HG03342 (cell line): Measurements from ENCODE around the gene CYS1.
"Not testable (repeated sequence)": the region's sequence is repeated elsewhere in the genome, so short reads cannot be mapped to it uniquely, and the experiment has no call there.

Experiments
- ATAC-seq: cut with Tn5 transposase; IDR thresholded peaks from one replicate; pipeline ENCODE4 v1.9.1; 2021; ENCODE audit warnings: mild to moderate bottlenecking, moderate library complexity; ENCODE audit not compliant: unreplicated experiment

The CYS1 gene

GRCh38 chr2:10094271-10094814 is 14.1 kb upstream of the CYS1 start:
- ATAC-seq = no peak

GRCh38 chr2:10091889-10092244 is 11.7 kb upstream of the CYS1 start:
- ATAC-seq = not testable (repeated sequence)

DNA sequence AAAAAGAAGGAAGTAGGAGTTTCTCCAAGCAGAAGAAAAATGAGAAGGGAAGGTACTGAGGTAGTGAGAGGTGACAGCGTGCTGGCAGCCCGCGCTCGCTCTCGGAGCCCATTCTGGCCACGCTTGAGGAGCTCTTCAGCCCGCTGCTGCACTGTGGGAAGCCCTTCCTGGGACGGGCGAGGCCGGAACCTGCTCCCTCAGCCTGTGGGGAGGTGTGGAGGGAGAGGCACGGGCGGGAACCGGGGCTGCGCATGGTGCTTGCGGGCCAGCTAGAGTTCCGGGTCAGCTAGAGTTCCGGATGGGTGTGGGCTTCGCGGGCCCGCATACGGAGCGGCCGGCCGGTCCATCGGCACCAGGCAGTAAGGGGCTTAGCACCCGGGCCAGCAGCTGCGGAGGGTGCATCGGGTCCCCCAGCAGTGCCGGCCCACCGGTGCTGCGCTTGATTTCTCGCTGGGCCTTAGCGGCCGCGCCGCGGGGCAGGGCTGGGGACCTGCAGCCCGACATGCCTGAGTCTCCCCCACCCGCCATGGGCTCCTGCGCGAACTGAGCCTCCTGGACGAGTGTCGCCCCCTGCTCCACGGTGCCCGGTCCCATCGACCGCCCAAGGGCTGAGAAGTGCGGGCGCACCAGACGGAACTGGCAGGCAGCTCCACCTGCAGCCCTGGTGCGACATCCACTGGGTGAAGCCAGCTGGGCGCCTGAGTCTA is 11.1 kb upstream of the CYS1 start:
- ATAC-seq = peak; percentile 41

- ATAC-seq = peak; percentile 40
Measured at GRCh38 chr2:10089565-10090190, 9.5 kb upstream of the CYS1 start.

DNA sequence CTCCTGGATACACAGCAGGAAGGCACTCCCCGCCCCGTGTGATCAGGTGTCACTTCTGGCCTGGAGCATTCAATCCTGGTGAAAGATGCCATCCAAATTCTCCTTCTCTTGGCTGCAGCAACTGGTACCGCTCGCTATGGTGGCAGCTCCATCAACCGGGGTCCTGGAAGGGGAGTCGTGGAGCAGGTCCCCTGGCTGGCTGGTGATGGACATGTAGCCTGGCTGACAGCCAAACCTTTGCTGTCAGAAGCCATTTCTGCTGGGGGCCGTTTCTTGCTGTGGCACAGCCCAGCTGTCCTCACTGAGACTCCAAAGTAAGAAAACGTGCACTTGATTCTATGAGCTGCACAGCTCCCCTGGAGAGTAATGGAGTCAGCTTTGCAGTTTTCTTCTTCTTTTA is 7.1 kb upstream of the CYS1 start:
- no peak for ATAC-seq

DNA sequence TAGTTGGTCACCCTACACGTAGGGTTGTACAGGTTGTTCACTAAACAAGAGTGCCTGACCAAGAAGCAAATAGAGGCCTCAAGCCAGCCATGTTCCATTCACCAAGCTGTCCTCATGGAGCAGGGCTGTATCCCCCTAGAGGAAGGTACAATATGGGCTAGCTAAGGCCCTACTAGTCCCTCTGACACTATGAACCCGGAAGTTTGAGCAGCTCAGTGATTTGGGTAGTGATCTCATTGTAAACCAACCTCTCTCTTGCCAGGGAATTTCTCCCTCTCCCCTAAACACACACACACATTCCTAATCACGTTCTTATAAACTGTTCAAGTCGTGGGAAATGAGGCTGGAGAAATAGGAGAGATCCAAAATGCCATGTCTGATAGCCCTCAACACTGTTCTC is 6.7 kb upstream of the CYS1 start:
- ATAC-seq = no peak

- ATAC-seq = no peak
Measured at GRCh38 chr2:10085668-10086059, 5.5 kb upstream of the CYS1 start.

- ATAC-seq = no peak
Measured at GRCh38 chr2:10085043-10085667, 4.9 kb upstream of the CYS1 start.

- no peak for ATAC-seq
Measured at GRCh38 chr2:10084223-10084865, 4.1 kb upstream of the CYS1 start.

DNA sequence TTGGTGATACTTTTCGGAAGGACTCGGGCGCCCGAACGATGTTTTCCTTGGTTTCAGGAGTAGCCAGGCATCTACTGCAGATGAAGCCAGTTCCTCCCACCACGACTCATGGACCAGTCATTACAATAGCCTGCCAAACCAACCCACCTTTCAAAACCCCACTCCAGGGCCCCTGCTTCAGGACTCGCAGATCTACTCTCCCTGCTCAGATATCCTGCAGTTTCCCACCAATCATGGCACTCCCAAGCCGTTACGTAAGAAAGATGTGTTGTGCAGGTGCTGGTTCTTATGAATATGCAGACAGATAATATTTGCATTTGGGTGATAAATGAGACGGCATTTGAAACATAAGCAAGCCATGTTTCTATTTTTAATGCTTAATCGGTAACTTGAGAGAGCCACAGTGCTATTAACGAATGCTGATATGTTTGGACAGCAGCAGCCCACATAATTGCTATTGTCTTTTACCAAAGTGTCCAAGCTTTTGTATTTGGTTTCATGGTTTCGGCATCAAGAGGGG is 3.5 kb upstream of the CYS1 start:
- ATAC-seq = peak; percentile 33

- no peak for ATAC-seq
Measured at GRCh38 chr2:10083046-10083445, 2.8 kb upstream of the CYS1 start.

GRCh38 chr2:10080536-10081304 is 509 bp upstream of the CYS1 start:
- no peak for ATAC-seq

DNA sequence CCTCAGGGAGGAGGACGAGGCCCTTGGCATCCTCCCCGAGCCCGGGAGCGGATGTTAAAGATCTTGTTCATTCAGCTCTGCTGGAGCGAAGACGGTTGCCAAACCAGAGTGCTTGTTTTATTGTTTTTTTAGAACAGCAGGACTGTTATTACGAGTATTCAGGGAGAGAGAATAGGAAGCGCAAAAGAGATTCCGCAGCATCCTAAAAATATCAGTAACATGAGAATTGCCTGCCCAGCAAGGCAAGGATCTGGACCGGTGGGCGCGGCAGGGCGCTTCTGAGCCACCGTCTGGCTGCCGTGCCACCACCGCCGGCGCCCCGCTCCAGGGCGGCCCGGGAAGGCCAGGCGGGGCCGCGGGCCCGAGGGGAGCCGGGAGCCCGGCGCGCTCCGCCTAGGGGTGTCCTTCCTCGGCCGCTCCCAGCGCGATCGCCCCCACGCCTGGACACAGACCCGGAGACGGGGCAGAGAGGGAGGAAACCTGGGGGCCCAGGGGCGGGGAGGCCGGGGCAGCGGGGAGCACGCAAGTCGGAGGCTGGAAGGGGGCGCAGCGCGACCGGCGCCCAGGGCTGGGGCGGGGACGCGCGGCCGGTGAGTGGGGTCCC is 843 bp downstream of the CYS1 start:
- no peak for ATAC-seq

DNA sequence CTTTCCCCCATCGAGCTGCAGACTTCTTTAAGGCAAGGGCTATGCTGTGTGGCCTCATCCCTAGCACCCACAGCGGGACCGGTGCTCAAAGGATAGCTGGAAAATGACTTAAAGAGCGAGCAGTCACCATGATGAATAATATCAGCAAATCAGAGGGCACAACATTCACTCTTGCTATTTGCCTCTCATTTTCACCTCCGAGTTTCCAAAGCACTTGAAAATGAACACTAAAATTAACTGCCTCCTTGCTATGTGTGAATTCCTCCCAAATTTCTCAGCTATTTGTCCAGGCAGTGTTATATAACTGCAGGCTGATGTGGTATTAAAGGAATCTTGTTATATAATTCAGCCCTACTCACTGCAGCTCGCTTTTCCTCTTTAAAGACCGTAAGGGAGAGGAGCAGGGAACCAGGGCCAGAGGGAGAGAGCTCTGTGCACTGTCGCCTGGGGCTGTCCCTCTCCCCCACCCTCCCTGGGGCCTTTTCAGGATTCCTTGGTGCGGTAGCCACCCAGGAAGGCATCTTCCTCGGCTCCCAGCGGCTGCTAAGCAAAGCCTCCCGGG is 1.4 kb downstream of the CYS1 start:
- ATAC-seq = no peak

DNA sequence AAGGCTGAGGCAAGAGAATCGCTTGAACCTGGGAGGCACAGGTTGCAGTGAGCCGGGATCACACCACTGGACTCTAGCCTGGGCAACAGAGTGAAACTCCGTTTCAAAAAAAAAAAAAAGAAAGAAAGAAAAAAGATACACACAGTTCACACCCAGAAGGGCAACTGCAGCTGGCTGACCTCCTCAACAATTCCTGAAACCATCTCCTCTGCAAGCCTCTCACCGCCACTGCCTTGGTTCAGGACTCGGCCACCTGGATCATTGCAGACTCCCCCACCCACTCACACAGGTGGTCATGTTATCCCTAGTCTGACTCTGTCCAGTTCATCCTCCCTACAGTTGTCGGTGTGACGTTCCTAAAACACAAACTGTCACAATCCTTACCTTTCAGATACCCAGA is 2.2 kb downstream of the CYS1 start:
- ATAC-seq = no peak

DNA sequence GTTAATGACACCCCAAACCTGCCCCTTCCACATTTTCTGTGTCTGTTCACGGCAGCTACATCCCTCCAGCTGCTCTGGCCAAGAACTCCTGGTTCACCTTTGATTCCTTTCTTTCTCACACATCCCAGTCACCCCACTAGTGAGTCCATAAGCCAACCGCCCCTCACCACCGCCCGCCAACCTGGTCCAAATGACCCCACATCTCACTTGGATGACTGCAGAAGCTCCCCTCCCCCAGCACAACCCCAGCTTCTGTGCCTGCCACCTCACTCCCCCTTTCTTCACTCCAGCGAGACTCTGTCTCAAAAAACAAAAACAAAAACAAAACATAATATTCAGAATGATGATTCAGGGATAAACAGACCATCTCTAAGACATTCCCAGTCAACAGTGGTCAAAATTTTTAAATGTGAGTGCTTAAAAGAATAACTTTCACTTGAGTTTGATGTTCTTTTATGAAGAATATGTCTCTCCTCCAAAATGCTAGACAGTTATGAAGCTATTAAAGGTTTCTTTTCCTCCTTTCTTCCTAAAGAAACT is 3.2 kb downstream of the CYS1 start:
- ATAC-seq = no peak

DNA sequence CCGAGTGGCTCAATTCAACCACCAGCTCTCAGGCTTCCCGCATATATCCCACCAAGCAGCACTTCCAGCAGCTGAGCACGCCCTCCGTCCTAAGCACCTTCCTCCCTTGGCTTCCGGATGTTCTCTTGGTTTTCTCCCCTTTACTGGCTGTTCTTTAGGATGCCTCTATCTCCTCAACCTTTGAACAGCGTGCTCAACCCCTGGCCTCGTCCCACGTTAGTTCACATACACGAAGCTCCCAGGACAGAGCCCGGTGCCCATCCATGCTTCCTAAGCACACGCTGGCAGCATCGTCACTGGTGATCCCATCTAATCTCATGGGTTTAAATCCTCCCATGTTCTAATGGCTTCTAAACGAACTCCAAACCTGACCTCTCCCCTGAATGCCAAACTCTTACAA is 3.7 kb downstream of the CYS1 start:
- ATAC-seq = no peak

GRCh38 chr2:10075571-10076209 is 4.5 kb downstream of the CYS1 start:
- ATAC-seq = no peak

DNA sequence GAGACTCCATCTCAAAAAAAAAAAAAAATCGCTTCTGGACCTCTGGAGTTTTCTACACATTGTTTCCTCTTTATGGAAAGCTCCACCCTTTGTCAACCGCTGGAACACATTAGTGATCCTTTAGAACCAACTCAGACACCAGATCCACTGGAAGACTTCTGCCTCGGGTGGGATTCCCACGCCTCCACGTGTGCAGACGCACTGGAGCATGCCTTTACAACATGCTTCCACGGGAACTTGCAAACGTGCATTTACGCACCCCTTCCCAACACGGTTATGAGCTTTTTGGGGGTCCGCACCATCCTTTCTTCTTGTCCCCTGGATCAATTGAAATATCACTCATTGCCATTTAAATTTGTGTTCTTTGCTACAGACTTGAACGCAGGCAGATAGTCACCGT is 5.1 kb downstream of the CYS1 start:
- ATAC-seq = no peak
